Esophagus squamous epithelium (tissue), 5 donors: ENCODE data around the gene BHLHE23. TPM values are rescaled to one million over a fixed set of nuclear protein-coding genes. Genes with fewer than 3 reads are reported as not detected.

Source experiments
- DNase-seq: peaks from one replicate; lab custom pipeline; 2025; lab: John Stamatoyannopoulos, UW
- H3K27ac ChIP-seq, 4 donors: fragments of 200-600 bp; sonication (generic); one replicate each; pipeline ENCODE4 v1.5.1; 2016 to 2019; ENCODE audit warnings: mild to moderate bottlenecking in 1 of 4
- H3K27me3 ChIP-seq, 4 donors: fragments of 200-600 bp; sonication (generic); 1 replicate in 3 of 4; 2 replicates in 1 of 4; pipeline versions ENCODE4 v1.5.1 to v1.6.0; 2017 to 2021; ENCODE audit warnings: antibody characterized with exemption in 1 of 4
- H3K36me3 ChIP-seq, 3 donors: fragments of 200-600 bp; sonication (generic); one replicate each; pipeline ENCODE4 v1.5.1; 2016 to 2019
- H3K4me1 ChIP-seq, 3 donors: fragments of 200-600 bp; sonication (generic); one replicate each; pipeline ENCODE4 v1.5.1; 2017 to 2019
- H3K4me3 ChIP-seq, 4 donors: fragments of 200-600 bp; sonication (generic); 1 replicate in 3 of 4; 2 replicates in 1 of 4; pipeline ENCODE4 v1.5.1; 2016 to 2019; ENCODE audit warnings: mild to moderate bottlenecking in 2 of 4, moderate library complexity in 1 of 4
- H3K9me3 ChIP-seq, 3 donors: fragments of 200-600 bp; sonication (generic); one replicate each; pipeline ENCODE4 v1.5.1; 2016 to 2019
- POLR2A ChIP-seq, 4 donors: fragments of 450-650 bp; IDR thresholded peaks; one replicate each; pipeline ENCODE4 v1.6.1; 2017; ENCODE audit warnings: antibody characterized with exemption in 4 of 4, mild to moderate bottlenecking in 4 of 4, moderate library complexity in 3 of 4
- WGBS, 2 donors: methylation state at CpG; one replicate each; pipeline ENCODE4 v1.1.5; 2018; 5-methylcytosine and 5-hydroxymethylcytosine counted together
- intact Hi-C: fragments of 100-400 bp; cut with DNase I; formaldehyde crosslinking; loops from one replicate; pipeline ENCODE4 v1.15.0; 2022
- total RNA-seq, 4 donors: library from RNA; depleted of rRNA; stranded (reverse); fragments of >200 nt; gene quantifications; one replicate each; pipeline ENCODE4 v1.1.0, GENCODE V29; 2016
- TF ChIP-seq, protein P1 (sequence below), 6 experiments: fragments of 450-650 bp in 4 of 6; fragments of 200-600 bp in 2 of 6; sonication (generic) in 2 of 6; IDR thresholded peaks; one replicate each; pipeline ENCODE4 v1.5.1; 2016 to 2019; ENCODE audit warnings: antibody characterized with exemption in 6 of 6, mild to moderate bottlenecking in 4 of 6, moderate library complexity in 4 of 6
- donor health status: DM: yes; HTN: yes; CAD: no.

Gene BHLHE23
- total RNA-seq, 4 donors from 2014 or later, result not detected

DNA sequence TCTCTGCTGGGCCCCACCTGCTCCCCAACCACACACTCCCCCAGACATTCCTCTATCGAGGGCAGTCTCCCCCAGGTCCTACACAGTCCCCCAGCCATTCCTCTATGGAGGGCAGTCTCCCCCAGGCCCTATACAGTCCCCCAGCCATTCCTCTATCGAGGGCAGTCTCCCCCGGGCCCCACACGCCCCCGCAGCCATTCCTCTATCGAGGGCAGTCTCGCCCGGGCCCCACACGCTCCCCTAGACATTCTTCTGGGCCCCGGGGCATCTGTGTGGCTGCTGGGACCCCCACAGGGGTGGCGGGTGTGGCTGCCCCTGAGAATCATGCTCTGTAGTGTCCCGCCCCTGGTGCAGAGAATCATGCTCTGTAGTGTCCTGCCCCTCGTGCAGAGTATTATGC lies 43.6 kb upstream of the BHLHE23 start:
- no peak for DNase-seq
- intact Hi-C loops, result no loop called here

GRCh38 chr20:63049561-63050221 lies 42.9 kb upstream of the BHLHE23 start:
- TF ChIP-seq, protein P1, sequence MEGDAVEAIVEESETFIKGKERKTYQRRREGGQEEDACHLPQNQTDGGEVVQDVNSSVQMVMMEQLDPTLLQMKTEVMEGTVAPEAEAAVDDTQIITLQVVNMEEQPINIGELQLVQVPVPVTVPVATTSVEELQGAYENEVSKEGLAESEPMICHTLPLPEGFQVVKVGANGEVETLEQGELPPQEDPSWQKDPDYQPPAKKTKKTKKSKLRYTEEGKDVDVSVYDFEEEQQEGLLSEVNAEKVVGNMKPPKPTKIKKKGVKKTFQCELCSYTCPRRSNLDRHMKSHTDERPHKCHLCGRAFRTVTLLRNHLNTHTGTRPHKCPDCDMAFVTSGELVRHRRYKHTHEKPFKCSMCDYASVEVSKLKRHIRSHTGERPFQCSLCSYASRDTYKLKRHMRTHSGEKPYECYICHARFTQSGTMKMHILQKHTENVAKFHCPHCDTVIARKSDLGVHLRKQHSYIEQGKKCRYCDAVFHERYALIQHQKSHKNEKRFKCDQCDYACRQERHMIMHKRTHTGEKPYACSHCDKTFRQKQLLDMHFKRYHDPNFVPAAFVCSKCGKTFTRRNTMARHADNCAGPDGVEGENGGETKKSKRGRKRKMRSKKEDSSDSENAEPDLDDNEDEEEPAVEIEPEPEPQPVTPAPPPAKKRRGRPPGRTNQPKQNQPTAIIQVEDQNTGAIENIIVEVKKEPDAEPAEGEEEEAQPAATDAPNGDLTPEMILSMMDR (IDR thresholded peaks at IDR 0.05), result no peak
- TF ChIP-seq POLR2A (IDR thresholded peaks at IDR 0.05), result no peak
- Histone ChIP-seq H3K4me1 (no peaks in the 10 kb centered on the region), H3K27me3 (peaks cover 0 to 64% (median 0%) of the 10 kb centered on the region in 4 donors)

More for the DNA sequence above, 43.6 kb upstream of the BHLHE23 start:
- no peak overlapping the region for H3K4me3 ChIP-seq
- H3K9me3 ChIP-seq, result no peaks in the 10 kb centered on the region
- TF ChIP-seq, protein P1 (IDR thresholded peaks at IDR 0.05), result no peak
- TF ChIP-seq POLR2A (IDR thresholded peaks at IDR 0.05), result no peak
- H3K4me1 ChIP-seq, result no peaks in the 10 kb centered on the region
- peaks cover 0 to 64% (median 0%) of the 10 kb centered on the region in 4 donors for H3K27me3 ChIP-seq
- H3K27ac ChIP-seq, result no peak overlapping the region
- no peaks in the 10 kb centered on the region for H3K36me3 ChIP-seq
- 50 to 77% methylated on average over 1 to 5 of the region's 13 CpGs for WGBS, 2 donors

DNA sequence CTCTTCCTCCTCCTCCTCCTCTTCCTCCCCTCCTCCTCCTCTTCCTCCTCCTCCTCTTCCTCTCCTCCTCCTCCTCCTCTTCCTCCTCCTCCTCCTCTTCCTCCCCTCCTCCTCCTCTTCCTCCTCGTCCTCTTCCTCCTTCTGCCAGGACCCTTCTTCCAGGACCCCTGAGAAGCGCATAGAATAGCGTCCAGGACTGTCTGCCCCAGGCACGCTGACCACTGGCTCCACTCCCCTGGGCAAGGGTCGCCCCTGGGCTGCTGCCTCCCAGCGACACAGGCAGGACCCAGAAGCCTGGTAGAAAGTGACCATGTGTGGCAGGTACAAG lies 42.4 kb upstream of the BHLHE23 start:
- WGBS, 2 donors, result 60% methylated on average over 1 of the region's 6 CpGs; no CpG with 5 or more reads in 1 of the 2 donors
- TF ChIP-seq, protein P1 (IDR thresholded peaks at IDR 0.05), result no peak
- TF ChIP-seq POLR2A (IDR thresholded peaks at IDR 0.05), result no peak
- H3K4me1 ChIP-seq, result no peaks in the 10 kb centered on the region
- H3K4me3 ChIP-seq, result no peak overlapping the region
- no peaks in the 10 kb centered on the region for H3K36me3 ChIP-seq
- no peak for DNase-seq
- no peak overlapping the region for H3K27ac ChIP-seq
- H3K9me3 ChIP-seq, result no peaks in the 10 kb centered on the region
- H3K27me3 ChIP-seq, result peaks cover 0 to 64% (median 0%) of the 10 kb centered on the region in 4 donors
- intact Hi-C loops, result no loop called here

More at GRCh38 chr20:63049561-63050221, 42.9 kb upstream of the BHLHE23 start:
- no peaks in the 10 kb centered on the region for H3K36me3 ChIP-seq
- H3K9me3 ChIP-seq, result no peaks in the 10 kb centered on the region
- no peak for DNase-seq
- no peak overlapping the region for H3K27ac ChIP-seq
- 79% methylated on average over 7 of the region's 19 CpGs; no CpG with 5 or more reads in 1 of the 2 donors for WGBS, 2 donors
- no peak overlapping the region for H3K4me3 ChIP-seq
- intact Hi-C loops, result no loop called here

DNA sequence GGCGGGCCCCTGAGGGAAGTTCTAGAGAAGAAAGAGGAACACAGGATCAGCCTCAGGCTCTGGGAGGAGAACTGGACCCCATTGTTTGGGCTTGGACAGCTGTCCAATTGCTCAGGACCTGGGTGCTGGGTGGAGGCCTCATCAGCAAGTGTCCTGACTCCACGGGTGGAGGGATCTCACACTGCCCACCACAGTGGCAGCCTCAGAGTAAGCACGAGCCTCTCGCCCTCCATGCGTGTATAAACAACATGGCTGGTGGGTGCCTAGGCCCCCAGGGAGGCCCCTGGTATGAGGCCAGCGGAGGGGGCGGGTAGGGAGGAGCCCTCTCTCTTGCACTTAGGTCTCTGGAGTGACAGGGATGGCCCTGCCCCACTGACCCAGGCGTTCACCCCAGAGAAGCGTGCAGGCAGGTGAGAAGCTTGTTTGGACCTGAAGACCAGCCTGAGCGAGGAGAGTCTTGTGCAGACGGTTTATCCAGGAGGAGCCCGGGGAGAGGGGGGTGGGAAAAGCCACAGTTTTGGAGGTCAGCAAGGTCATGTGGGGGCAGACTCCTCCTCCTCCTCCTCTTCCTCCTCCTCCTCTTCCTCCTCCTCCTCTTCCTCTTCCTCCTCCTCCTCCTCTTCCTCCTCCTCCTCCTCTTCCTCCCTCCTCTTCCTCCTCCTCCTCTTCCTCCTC lies 41.9 kb upstream of the BHLHE23 start:
- intact Hi-C loops, result no loop called here
- H3K4me1 ChIP-seq, result no peaks in the 10 kb centered on the region
- DNase-seq, result no peak
- TF ChIP-seq, protein P1 (IDR thresholded peaks at IDR 0.05), result no peak
- TF ChIP-seq POLR2A (IDR thresholded peaks at IDR 0.05), result no peak
- WGBS, 2 donors, result 38 to 46% methylated on average over 2 to 6 of the region's 12 CpGs
- H3K27me3 ChIP-seq, result peaks cover 0 to 68% (median 0%) of the 10 kb centered on the region in 4 donors
- no peak overlapping the region for H3K27ac ChIP-seq
- H3K9me3 ChIP-seq, result no peaks in the 10 kb centered on the region
- H3K36me3 ChIP-seq, result no peaks in the 10 kb centered on the region
- H3K4me3 ChIP-seq, result no peak overlapping the region

DNA sequence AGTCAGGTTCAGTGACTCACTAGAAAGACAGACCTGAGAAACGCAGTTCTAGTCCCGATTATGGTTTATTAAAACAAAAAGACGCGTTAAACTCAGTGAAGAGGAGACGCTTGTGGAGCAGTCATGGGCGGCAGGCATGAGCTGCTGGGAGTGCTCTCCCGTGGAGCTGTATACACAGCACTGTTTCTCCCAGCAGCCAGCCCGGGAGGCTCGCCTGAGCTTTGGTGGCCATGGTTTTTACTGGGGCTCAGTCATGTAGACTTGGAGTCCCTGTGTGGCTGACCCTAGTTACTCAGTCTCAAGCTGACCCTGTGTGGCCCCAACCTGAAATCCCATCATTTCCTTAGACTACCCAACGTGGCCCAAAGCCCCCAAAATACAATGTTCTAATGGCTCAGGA lies 41.2 kb upstream of the BHLHE23 start:
- Histone ChIP-seq H3K27me3 (peaks cover 0 to 68% (median 0%) of the 10 kb centered on the region in 4 donors), H3K36me3 (no peaks in the 10 kb centered on the region), H3K9me3 (no peaks in the 10 kb centered on the region), H3K27ac (no peak overlapping the region), H3K4me1 (no peaks in the 10 kb centered on the region), H3K4me3 (no peak overlapping the region)
- WGBS, 2 donors, result 85 to 86% methylated on average over 8 of the region's 10 CpGs
- DNase-seq, result no peak
- intact Hi-C loops, result no loop called here
- TF ChIP-seq POLR2A (IDR thresholded peaks at IDR 0.05), result no peak
- TF ChIP-seq, protein P1 (IDR thresholded peaks at IDR 0.05), result no peak
